Activated naive CD4-positive, alpha-beta T cell treated with anti-CD3 and anti-CD28 coated beads, Interleukin-2, amount 50 U/mL, for 72 hours (primary cell): Measurements from ENCODE around the gene GPATCH4. TPM values are rescaled to one million over a fixed set of nuclear protein-coding genes. Genes with fewer than 3 reads are reported as not detected.
"Not testable (repeated sequence)": the region's sequence is repeated elsewhere in the genome, so short reads cannot be mapped to it uniquely, and the experiment has no call there.

Experiments used
- ATAC-seq, 2 donors: fragments of 150-1000 bp; cut with Tn5 transposase; 2 replicates each; pipeline ENCODE4 v1.10.0; 2021; ENCODE audit warnings: mild to moderate bottlenecking in 2 of 2, moderate library complexity in 2 of 2
- DNase-seq, 2 donors: peaks; one replicate each; pipeline ENCODE4 v3.0.0; 2021 to 2022; ENCODE audit warnings: low spot score in 2 of 2
- H3K27ac Mint-ChIP-seq, 2 donors: one replicate each; pipeline ENCODE4 v1.8.0; 2022; ENCODE audit warnings: mild to moderate bottlenecking in 2 of 2, mixed read lengths in 2 of 2
- H3K36me3 Mint-ChIP-seq, 2 donors: one replicate each; pipeline ENCODE4 v1.8.0; 2022; ENCODE audit warnings: mixed read lengths in 2 of 2
- H3K9me3 Mint-ChIP-seq, 2 donors: one replicate each; pipeline ENCODE4 v1.8.0; 2022; ENCODE audit warnings: mixed read lengths in 2 of 2
- total RNA-seq, 2 donors: library from RNA; stranded (reverse); gene quantifications; one replicate each; pipeline ENCODE4 v1.2.3, GENCODE V29; 2022

The GPATCH4 gene
- total RNA-seq, 2 donors from 2014 or later: 26.1 to 35.8 TPM

DNA sequence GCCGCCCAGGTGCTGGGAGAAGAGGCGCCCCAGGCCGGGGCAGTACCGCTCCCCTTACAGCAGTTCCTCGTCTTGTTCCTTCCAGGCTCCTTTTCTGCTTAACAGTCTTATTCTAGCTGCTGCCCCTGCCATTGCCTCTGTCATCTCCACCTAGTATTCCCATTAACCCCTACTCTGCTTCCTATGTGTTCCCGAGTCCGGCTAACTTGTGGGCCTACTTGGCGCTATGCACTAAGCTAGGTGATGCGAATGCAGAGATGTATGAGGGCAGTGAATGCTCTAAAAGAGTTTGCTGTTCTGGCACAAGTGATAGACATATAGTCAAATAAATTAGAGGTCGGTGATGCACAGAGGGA is 28.6 kb downstream of the GPATCH4 start:
- ATAC-seq (peak in 1 of 2 donors; percentile 10), DNase-seq (no peak)
- peak overlapping the region; percentile 73 to 83 for H3K27ac Mint-ChIP-seq
- peaks cover 12 to 16% of the 10 kb centered on the region in 2 donors for H3K36me3 Mint-ChIP-seq
- H3K9me3 Mint-ChIP-seq: no peaks in the 10 kb centered on the region

DNA sequence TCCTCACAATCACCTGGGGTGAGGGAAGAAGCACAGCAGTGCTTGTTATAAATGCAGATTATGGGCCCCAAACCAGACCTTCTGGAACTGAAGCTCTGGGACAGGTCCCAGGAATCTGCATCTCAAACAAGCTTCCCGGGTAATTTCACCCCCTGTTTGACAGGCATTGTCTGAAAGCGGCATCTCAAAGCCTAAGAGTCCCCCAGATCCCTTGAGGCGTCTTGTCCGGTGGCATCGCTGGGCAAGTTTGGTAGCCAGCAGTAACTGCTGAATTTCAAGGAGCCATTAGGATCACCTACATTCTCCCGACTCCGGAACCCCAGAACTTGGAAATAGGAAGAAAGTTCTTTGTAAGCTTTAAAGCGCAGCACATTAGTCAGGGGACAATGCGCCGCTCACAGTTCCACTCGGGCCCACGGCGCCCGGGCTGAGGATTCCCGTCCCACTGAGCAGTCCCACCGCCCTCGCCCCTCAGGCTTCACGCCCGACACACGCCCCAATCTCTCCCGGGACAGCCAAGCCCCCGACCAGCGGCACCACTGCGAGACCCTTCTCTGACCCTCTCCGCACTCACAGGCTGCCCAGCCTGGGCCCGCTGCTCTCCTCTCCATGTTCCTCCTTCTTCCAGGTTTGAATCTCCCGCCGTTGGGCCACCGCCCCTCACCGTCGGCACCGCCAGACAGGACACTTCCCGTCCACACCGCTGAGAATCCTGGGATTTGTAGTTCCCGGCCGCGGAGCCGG is 29.2 kb downstream of the GPATCH4 start, which contains the start of gene IQGAP3:
IQGAP3 (minus strand) TSS at position 647 of the 744 bp plus-strand sequence; CDS start at position 611, 36 bp downstream.
- Mint-ChIP-seq H3K9me3 (no peaks in the 10 kb centered on the region), H3K36me3 (peaks cover 12 to 16% of the 10 kb centered on the region in 2 donors), H3K27ac (peak within 1 kb of the TSS; percentile 73 to 83)
- ATAC-seq: peak; percentile 80 to 95
- peak in 1 of 2 donors; percentile 76 for DNase-seq

DNA sequence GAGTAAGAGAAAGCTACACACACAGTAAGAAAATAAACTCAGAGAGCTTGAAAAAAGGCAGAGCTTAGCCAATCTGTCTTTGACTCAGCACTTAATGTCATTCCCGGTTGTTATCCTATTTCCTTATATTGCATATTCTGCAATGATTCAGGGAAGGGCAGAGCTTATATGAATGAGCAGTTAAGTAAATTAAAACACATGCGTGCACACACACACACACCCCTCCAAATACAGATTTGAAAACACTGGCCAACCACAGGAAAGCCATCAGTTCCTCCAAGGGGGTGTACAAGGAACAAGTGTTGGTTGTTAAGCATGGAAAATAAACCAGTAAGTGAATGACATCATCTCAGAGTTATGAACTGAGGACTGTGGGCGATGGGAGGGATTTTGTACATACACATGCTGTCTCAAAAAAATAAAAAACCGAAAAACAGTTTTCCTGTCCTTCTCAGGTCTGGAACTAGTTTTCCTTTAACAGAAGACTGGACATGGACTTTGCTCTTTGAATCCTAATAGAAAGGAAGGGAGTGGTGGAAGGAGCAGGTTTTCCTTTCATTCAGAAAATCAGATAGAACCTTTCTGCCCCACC is 29.9 kb downstream of the GPATCH4 start:
- no peak overlapping the region for H3K27ac Mint-ChIP-seq
- peaks cover 12 to 16% of the 10 kb centered on the region in 2 donors for H3K36me3 Mint-ChIP-seq
- no peaks in the 10 kb centered on the region for H3K9me3 Mint-ChIP-seq
- no peak for DNase-seq
- ATAC-seq: peak; percentile 32 to 42

DNA sequence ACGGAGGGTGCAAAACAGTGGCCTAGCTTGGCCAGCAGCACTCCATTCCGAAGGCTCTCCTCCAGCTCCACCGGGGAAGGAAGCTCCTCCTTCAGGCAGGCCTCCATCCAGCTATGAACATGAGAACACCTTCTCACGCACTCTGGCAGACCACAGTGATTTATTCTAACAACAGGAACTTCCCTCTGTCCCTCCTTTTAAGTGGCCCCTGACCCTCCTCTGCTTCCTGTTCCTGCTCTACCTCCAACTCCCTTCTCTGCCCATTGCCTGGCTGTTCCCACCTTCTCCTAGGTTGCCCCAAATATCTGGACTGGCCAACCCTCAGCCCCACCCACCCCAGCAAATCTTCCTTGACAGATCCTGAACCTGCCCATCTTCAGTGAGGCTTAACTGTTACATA is 34.8 kb downstream of the GPATCH4 start:
- Mint-ChIP-seq H3K27ac (no peak overlapping the region), H3K36me3 (peaks cover 0 to 11% of the 10 kb centered on the region in 2 donors), H3K9me3 (no peaks in the 10 kb centered on the region)
- no peak for DNase-seq
- no peak for ATAC-seq

DNA sequence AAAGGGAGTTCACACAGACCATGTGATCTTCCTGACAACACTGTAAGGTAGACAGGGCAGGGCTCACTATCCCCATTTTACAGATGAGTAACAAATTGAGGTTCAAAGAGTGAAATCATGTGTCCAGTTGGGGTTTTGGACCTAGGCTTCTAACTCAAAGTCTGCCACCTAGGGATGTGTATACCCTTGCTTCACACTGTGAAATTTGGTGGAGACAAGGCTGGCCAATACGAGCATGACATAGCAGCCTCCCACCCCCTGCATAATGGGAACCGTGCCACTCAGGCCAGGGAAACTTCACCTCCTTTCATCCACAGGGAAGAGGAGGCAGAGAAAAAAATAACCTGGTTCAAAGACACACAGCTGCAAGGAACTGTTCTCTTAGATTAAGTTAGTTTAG is 35.8 kb downstream of the GPATCH4 start:
- H3K9me3 Mint-ChIP-seq: no peaks in the 10 kb centered on the region
- peak in 1 of 2 donors; percentile 45 for ATAC-seq
- no peak overlapping the region for H3K27ac Mint-ChIP-seq
- no peak for DNase-seq
- H3K36me3 Mint-ChIP-seq: peaks cover 0 to 11% of the 10 kb centered on the region in 2 donors

DNA sequence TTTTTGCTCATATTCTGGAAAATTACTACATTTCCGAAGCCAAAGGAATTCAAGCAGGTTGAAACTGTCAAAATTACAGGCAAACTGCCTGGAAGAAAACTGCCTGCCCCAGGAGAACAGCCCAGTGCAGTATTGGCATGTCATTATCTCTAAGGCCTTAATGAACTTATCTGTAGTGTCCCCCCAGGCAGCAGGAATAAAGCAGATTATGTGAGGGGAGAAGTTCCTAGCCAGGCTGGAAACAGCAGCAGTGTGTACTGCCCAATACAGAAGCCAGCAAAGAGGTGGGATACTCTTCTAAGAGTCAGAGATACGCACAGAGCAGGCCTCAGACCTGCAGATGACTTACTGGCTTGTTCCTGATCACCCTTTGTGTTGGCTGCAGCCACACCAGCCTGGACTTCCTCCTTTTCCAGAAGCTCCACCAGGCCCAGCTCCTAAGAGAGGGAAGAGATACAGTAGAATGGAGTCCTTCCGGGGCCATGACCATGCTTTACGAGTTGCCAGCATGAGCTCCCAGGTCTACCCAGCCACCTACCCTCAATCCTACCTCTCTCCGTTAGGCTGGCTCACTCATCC is 40.6 kb downstream of the GPATCH4 start:
- Mint-ChIP-seq H3K9me3 (no peaks in the 10 kb centered on the region), H3K36me3 (peaks cover 0 to 11% of the 10 kb centered on the region in 2 donors), H3K27ac (no peak overlapping the region)
- no peak for ATAC-seq
- DNase-seq: no peak

DNA sequence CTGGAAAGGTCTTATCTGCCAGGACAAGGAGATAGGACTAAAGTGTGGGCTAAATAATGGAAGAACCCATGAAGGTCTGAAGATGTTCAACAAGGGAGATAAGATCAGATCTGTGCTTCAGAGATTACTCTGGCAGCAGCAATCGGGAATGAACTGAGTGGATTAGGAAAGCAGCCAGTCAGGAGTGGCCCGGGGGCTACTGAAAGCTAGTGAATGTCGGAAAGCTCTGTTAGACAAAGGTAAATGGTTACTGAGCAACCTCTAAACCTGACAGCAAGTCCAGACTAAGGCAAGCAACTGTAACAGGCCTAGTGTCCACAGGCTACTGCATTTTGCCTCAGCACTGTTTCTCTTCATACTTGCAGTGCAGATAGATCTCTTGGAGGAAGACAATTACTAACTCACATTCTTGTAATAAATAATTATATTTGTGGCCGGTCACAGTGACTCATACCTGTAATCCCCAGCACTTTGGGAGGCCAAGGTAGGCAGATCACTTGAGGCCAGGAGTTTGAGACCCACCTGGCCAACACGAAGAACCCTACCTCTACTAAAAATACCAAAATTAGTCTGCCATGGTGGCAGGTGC is 41.4 kb downstream of the GPATCH4 start:
- peak overlapping the region; percentile 10 to 13 for H3K27ac Mint-ChIP-seq
- no peaks in the 10 kb centered on the region for H3K9me3 Mint-ChIP-seq
- no peak for ATAC-seq
- peaks cover 0 to 11% of the 10 kb centered on the region in 2 donors for H3K36me3 Mint-ChIP-seq
- DNase-seq: no peak

DNA sequence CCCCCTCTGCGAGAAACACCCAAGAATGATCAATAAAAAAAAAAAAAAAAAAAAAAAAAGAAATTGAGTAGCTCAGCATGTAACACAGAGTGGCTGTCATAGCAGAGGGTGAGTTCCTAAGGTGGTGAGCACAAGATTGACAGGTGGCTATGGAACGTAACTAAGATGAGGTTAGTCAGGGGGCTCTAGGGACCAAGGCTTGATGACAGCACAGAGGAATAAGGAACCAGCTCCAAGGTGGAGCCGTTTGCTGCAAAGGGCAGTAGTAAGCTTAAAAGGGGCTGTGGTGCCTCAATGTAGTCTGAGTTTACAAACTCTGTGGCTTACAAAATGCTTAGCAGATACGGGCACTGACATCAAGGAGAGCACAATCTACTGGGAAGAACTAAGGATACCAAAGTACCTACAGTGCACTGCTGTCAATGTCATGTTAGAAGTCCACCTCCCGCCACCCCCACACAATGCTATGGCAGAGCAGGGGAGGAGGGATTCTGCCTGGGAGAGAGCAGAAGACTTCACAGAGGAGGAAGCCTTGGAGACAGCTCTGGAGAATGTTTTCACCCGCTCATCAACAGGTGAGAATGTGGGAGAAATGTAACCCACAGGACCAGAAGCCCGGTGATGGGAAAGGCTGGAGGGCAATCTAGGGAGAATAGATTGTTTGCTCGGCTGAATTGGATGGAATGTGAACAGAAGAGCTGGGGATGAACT is 42.0 kb downstream of the GPATCH4 start:
- H3K9me3 Mint-ChIP-seq: no peaks in the 10 kb centered on the region
- ATAC-seq (no peak), DNase-seq (no peak)
- H3K36me3 Mint-ChIP-seq: peaks cover 0 to 12% of the 10 kb centered on the region in 2 donors
- peak overlapping the region; percentile 10 to 13 for H3K27ac Mint-ChIP-seq

DNA sequence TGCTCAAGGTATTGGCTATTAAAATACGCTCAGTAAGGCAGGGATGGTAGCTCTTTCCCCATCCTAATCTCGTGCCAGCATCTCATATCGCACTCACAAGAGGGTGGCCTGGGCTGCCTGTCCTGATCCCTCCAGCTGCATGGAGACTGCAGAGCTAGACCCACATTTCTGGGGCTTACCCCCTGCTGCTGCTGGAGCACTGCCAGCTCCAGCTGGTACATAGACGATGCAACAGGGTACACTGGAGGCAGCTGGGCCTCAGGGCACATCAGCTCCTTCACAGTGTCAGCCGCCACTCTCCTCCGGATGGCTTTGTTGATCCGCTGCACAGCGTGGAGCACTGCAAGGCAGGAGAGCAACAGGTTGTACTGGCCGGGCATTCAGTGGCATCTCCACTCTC is 44.9 kb downstream of the GPATCH4 start:
- DNase-seq (no peak), ATAC-seq (no peak)

DNA sequence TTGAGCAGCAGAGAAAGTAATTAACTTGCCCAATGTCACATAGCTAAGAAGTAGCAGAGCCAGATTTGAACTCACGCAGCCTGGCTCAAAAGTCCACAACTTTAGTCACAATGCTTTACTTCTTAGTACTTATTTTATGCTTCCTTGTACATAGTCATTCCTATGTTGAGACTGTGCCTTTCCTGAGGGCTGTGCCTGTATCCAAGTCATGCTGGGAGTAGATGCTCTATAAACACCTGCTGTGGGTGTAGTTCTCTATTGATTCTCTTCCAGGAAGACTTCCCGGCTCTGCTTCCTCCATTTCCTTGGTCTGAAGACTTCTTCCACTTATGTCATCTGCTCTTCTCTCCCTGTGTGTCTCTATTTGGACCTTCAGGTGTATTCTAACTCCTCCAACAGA is 45.6 kb downstream of the GPATCH4 start:
- Mint-ChIP-seq H3K27ac (no peak overlapping the region), H3K9me3 (no peaks in the 10 kb centered on the region), H3K36me3 (peaks cover 0 to 10% of the 10 kb centered on the region in 2 donors)
- ATAC-seq: no peak
- no peak for DNase-seq

More for the DNA sequence above, 44.9 kb downstream of the GPATCH4 start:
- Mint-ChIP-seq H3K36me3 (peaks cover 0 to 10% of the 10 kb centered on the region in 2 donors), H3K9me3 (no peaks in the 10 kb centered on the region), H3K27ac (no peak overlapping the region)

DNA sequence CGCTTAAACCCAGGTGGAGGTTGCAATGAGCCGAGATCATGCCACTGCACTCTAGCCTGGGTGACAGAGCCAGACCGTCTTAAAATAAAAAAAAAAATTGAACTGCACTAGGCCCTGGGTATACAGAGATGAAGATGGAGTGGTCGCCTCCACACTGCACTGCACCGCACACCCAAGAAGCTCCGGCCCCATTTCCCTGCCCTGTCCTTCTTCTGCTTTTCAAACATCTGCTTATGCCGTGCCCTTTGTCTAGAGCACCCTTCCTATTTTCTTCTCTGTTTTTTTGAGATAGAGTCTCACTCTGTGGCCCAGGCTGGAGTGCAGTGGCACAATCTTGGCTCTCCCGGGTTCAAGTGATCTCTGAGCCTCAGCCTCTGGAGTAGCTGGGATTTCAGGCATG is 46.3 kb downstream of the GPATCH4 start:
- H3K36me3 Mint-ChIP-seq: peaks cover 0 to 10% of the 10 kb centered on the region in 2 donors
- no peaks in the 10 kb centered on the region for H3K9me3 Mint-ChIP-seq
- no peak overlapping the region for H3K27ac Mint-ChIP-seq
- DNase-seq (no peak), ATAC-seq (no peak)

DNA sequence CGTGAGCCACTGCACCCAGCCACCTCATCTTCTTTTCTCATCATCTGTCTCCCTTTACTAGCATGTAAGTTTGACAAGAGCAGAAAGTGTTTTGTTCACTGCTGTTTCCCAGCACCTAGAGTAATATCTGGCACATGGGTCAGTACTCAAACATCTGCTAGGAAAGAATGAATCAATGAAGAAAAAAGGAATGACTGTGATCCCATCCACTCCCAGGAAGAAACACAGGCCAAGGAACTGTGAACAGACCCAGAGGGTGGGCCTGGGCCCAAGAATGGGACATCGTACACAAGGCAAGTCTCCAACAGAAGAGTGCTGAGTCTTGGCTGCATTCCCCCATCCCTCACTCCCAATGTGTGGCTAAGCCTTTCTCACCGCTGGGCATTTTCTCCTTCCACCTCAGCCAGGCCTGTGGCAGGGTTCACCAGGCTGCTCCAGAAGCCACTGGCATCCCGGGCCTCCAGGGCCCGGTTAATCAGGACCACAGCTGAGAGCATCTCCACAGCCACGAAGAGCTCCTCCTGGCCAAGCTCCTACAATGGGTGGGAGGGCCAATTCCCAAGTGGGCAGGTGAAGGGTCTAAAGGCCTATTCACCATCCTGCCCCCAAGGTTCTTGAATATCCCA is 47.3 kb downstream of the GPATCH4 start:
- H3K9me3 Mint-ChIP-seq: no peaks in the 10 kb centered on the region
- no peak overlapping the region for H3K27ac Mint-ChIP-seq
- ATAC-seq: no peak
- H3K36me3 Mint-ChIP-seq: peaks cover 0 to 10% of the 10 kb centered on the region in 2 donors
- no peak for DNase-seq

DNA sequence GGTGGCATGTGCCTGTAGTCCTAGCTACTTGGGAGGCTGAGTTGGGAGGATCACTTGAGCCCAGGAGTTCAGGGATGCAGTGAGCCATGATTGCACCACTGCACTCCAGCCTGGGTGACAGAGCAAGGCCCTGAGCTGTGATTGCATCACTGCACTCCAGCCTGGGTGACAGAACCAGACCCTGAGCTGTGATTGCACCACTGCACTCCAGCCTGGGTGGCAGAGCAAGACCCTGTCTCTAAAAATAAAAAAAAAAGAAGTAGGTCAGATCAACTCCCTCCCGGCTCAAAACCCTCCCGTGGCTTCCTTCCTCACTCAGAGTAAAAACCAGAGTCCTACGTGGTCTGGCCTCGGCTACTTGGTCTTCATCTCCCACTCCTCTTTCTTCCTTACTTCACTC is 48.3 kb downstream of the GPATCH4 start:
- not testable (repeated sequence) for H3K27ac Mint-ChIP-seq, H3K9me3 Mint-ChIP-seq, DNase-seq, ATAC-seq
- peaks cover 0 to 10% of the 10 kb centered on the region in 2 donors for H3K36me3 Mint-ChIP-seq

DNA sequence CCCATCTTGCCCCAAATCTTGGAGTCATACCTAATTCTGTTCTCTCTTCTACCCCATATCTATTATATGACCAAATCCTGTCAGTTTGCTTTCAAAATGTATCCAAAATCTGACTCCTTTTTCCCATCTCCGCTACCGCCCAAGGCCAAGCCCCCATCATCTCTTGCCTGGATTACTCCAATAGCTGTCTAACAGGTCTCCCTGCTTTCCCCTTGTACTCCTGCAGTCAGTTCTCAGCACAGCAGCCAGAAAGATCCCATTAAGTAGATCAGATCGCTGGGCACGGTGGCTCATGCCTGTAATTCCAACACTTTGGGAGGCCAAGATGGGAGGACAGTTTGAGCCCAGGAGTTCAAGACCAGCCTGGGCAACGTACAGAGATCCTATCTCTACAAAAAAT is 48.8 kb downstream of the GPATCH4 start:
- Mint-ChIP-seq H3K9me3 (no peaks in the 10 kb centered on the region), H3K27ac (no peak overlapping the region), H3K36me3 (peaks cover 0 to 10% of the 10 kb centered on the region in 2 donors)
- DNase-seq (no peak), ATAC-seq (no peak)

DNA sequence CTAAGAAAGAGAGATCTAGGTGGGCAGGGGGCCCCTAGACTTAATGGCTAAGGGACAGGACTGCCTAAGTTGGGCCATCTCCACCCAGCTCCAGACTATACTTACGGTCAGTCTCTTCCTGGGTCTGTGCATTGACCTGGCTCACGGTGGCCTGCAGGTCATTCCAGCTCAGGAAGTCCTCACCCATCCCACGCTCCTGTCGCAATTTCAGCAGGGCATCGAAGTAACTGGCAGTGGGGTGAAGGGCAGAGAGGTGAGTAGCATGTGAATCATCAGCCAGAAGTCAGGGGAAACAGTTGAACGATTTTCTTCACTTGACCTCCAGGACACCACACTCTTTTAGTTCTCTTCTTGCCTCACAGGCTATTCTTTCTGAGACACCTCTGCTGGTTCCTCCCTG is 49.4 kb downstream of the GPATCH4 start:
- no peak for DNase-seq
- no peaks in the 10 kb centered on the region for H3K9me3 Mint-ChIP-seq
- H3K36me3 Mint-ChIP-seq: peaks cover 0 to 10% of the 10 kb centered on the region in 2 donors
- ATAC-seq: peak in 1 of 2 donors; percentile 43
- no peak overlapping the region for H3K27ac Mint-ChIP-seq

DNA sequence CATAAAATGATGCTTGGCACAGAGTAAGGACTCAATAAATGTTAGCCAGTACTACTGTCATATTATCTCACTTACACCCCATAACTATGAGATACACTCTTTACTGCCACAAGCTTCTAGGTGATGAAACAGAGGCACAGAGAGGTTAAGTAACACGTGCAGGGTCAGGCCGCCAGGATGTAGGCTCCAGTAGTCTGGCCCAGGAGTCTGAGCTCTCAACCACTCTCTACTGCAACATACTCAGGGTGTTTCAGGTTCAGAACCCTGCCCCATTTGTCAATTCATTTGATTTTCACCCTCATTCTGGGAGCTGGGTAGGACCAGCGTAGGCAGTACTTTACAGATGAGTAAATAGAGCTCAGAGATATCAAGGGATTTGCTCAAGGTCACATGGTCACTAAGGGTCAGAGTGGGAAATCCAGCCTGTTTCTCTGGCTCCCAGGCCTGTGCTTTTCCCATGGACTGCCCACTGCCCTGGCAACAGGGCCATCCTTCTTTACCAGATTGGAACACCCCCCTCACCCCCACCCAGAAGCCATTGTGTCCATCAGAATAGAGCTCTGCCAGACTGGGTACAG is 50.1 kb downstream of the GPATCH4 start:
- no peaks in the 10 kb centered on the region for H3K9me3 Mint-ChIP-seq
- H3K36me3 Mint-ChIP-seq: peaks cover 0 to 10% of the 10 kb centered on the region in 2 donors
- ATAC-seq (no peak), DNase-seq (no peak)
- no peak overlapping the region for H3K27ac Mint-ChIP-seq
